ENCODE measurements around the gene DIO3. TPM values are rescaled to one million over a fixed set of nuclear protein-coding genes. Genes with fewer than 3 reads are reported as not detected.

Gene DIO3
- polyA plus RNA-seq, 3 donors = not detected

GRCh38 chr14:101538878-101539277 lies 22.4 kb upstream of the DIO3 start:
- Histone ChIP-seq H3K4me1 (ENCODE audit: control insufficient read depth in 1 of 2, insufficient read depth in 2 of 2, low read length in 2 of 2) (peaks cover 22 to 28% of the 10 kb centered on the region in 2 donors), H3K27me3 (ENCODE audit: control insufficient read depth in 2 of 2, insufficient read depth in 2 of 2, low read length in 2 of 2) (no peaks in the 10 kb centered on the region), H3K4me3 (replicated peaks in 1 of 3; ENCODE audit: low read depth in 2 of 3, low read length in 3 of 3) (no peak overlapping the region), H3K9me3 (replicated peaks in 1 of 2; ENCODE audit: control insufficient read depth in 1 of 2, insufficient read depth in 1 of 2, low read length in 2 of 2) (peaks cover 0 to 3% of the 10 kb centered on the region in 2 donors), H3K4me2 (replicated peaks; ENCODE audit: extremely low read depth, low read length, poor library complexity, severe bottlenecking) (no peak overlapping the region), H3K79me2 (ENCODE audit: insufficient read depth, low read length) (no peaks in the 10 kb centered on the region), H4K20me1 (ENCODE audit: insufficient read depth, low read length) (no peaks in the 10 kb centered on the region), H3K27ac (ENCODE audit: low read depth in 1 of 2, low read length in 2 of 2) (no peak overlapping the region), H3K9ac (ENCODE audit: insufficient read depth, low read length, poor library complexity, severe bottlenecking) (no peak overlapping the region), H2AFZ (ENCODE audit: insufficient read depth, low read depth, low read length, poor library complexity, severe bottlenecking) (no peak overlapping the region), H3K36me3 (replicated peaks in 1 of 2; ENCODE audit: control insufficient read depth in 1 of 2, insufficient read depth in 2 of 2, low read length in 2 of 2) (no peaks in the 10 kb centered on the region)
- no peak overlapping the region for H3K27ac Mint-ChIP-seq
- H3K9me3 Mint-ChIP-seq = peaks cover 2 to 8% (median 4%) of the 10 kb centered on the region in 7 donors
- 47% methylated on average over 2 of the region's 5 CpGs for WGBS (ENCODE audit: insufficient coverage)
- no peak for DNase-seq
- H3K36me3 Mint-ChIP-seq = peaks cover 0 to 3% of the 10 kb centered on the region in 2 donors
- no peak overlapping the region for H3K4me3 Mint-ChIP-seq
- peaks cover 25% of the 10 kb centered on the region for H3K4me1 Mint-ChIP-seq
- TF ChIP-seq CTCF (IDR thresholded peaks at IDR 0.05) = no peak
- intact Hi-C loops (cut with micrococcal nuclease) = no loop called here
- peaks cover 6 to 14% (median 6%) of the 10 kb centered on the region in 3 donors for H3K27me3 Mint-ChIP-seq (ENCODE audit: low read depth in 3 of 3)

- peak overlapping the region in 1 of 7 donors; percentile 69 for H3K27ac Mint-ChIP-seq
- Histone ChIP-seq H3K36me3 (replicated peaks in 1 of 2; ENCODE audit: control insufficient read depth in 1 of 2, insufficient read depth in 2 of 2, low read length in 2 of 2) (no peaks in the 10 kb centered on the region), H3K9me3 (replicated peaks in 1 of 2; ENCODE audit: control insufficient read depth in 1 of 2, insufficient read depth in 1 of 2, low read length in 2 of 2) (peaks cover 0 to 3% of the 10 kb centered on the region in 2 donors), H3K27me3 (ENCODE audit: control insufficient read depth in 2 of 2, insufficient read depth in 2 of 2, low read length in 2 of 2) (no peaks in the 10 kb centered on the region), H3K27ac (ENCODE audit: low read depth in 1 of 2, low read length in 2 of 2) (no peak overlapping the region), H3K9ac (ENCODE audit: insufficient read depth, low read length, poor library complexity, severe bottlenecking) (no peak overlapping the region), H3K4me3 (replicated peaks in 1 of 3; ENCODE audit: low read depth in 2 of 3, low read length in 3 of 3) (no peak overlapping the region), H3K4me1 (ENCODE audit: control insufficient read depth in 1 of 2, insufficient read depth in 2 of 2, low read length in 2 of 2) (peaks cover 17 to 21% of the 10 kb centered on the region in 2 donors), H4K20me1 (ENCODE audit: insufficient read depth, low read length) (no peaks in the 10 kb centered on the region), H3K79me2 (ENCODE audit: insufficient read depth, low read length) (no peaks in the 10 kb centered on the region), H2AFZ (ENCODE audit: insufficient read depth, low read depth, low read length, poor library complexity, severe bottlenecking) (no peak overlapping the region), H3K4me2 (replicated peaks; ENCODE audit: extremely low read depth, low read length, poor library complexity, severe bottlenecking) (no peak overlapping the region)
- peaks cover 10 to 15% (median 10%) of the 10 kb centered on the region in 3 donors for H3K27me3 Mint-ChIP-seq (ENCODE audit: low read depth in 3 of 3)
- H3K36me3 Mint-ChIP-seq = peaks cover 0 to 3% of the 10 kb centered on the region in 2 donors
- intact Hi-C loops (cut with micrococcal nuclease) = no loop called here
- peaks cover 19% of the 10 kb centered on the region for H3K4me1 Mint-ChIP-seq
- peaks cover 4 to 12% (median 7%) of the 10 kb centered on the region in 7 donors for H3K9me3 Mint-ChIP-seq
- 92% methylated on average over 10 of the region's 11 CpGs for WGBS (ENCODE audit: insufficient coverage)
- DNase-seq = no peak
- H3K4me3 Mint-ChIP-seq = no peak overlapping the region
- TF ChIP-seq CTCF (IDR thresholded peaks at IDR 0.05) = no peak
Measured at GRCh38 chr14:101539880-101540279, 21.4 kb upstream of the DIO3 start.

Measured in CD14-positive monocyte (primary cell).